GM19023 (cell line): ENCODE data around the gene RXFP2.

ENCODE experiments used
- ATAC-seq: cut with Tn5 transposase; IDR thresholded peaks from one replicate; pipeline ENCODE4 v1.9.1; 2021; ENCODE audit warnings: mild to moderate bottlenecking, moderate library complexity; ENCODE audit not compliant: unreplicated experiment

The RXFP2 gene, protein sequence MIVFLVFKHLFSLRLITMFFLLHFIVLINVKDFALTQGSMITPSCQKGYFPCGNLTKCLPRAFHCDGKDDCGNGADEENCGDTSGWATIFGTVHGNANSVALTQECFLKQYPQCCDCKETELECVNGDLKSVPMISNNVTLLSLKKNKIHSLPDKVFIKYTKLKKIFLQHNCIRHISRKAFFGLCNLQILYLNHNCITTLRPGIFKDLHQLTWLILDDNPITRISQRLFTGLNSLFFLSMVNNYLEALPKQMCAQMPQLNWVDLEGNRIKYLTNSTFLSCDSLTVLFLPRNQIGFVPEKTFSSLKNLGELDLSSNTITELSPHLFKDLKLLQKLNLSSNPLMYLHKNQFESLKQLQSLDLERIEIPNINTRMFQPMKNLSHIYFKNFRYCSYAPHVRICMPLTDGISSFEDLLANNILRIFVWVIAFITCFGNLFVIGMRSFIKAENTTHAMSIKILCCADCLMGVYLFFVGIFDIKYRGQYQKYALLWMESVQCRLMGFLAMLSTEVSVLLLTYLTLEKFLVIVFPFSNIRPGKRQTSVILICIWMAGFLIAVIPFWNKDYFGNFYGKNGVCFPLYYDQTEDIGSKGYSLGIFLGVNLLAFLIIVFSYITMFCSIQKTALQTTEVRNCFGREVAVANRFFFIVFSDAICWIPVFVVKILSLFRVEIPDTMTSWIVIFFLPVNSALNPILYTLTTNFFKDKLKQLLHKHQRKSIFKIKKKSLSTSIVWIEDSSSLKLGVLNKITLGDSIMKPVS

GRCh38 chr13:31739226-31739625, at the start of gene RXFP2:
Gene RXFP2 (plus strand): TSS chr13:31739526. CDS start chr13:31739613, 87 bp downstream.
- ATAC-seq, result no peak

DNA sequence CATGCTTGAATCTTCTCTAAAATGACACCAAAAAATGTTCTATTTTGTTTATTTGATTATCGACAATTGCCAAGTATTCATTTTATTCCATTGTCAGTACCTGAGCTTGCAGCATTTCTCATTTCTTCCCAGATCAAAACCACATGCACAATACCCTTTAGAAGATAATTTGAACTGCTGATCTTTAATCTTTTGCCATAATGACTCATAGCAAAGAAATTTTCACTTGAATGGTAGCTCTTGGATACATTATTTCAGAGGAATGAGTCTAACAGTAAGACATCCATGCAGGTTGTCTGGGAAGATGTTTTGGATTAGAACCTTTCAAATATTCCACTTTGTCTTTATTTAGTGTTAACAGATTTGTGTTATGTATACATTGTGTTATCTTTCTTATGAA, 42.0 kb upstream of the RXFP2 start:
- ATAC-seq, result no peak

DNA sequence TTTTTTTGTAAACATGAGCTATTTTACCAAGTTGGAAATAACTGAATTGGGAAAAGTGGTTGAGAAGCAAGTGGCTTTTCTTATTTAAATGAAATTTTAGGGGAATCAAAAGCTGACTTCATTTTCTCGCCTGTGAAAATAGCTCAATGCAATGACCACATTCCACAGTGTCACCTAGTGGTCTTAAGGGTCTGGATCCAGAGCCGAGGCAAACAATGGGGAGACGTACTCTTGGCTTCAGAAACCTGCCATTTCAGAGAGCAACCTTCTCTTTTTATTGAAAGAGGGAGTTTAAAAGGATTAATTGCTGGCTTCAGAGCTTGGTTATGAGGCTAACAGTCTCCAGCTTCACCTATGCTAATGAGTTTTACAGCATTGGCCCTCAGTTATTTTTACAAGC, 39.7 kb upstream of the RXFP2 start:
- no peak for ATAC-seq

DNA sequence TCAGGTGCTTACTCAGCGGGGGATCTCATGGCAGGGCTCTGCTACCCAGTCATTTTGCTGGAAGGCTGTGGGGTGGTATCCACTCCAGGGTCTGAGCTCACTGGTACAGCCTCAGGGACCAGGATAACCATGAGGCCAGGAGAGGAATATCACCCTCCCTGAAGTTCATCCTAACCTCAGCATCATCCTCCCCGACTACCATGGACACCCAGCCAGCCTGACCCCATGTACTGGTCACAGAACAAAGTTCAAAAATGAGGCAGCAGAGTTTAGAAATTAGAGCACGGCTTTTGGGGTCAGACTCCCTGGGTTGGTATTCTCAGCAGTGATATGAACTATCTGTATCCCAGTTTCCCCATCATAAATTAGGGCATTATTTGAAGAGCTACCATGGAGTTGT, 35.5 kb upstream of the RXFP2 start:
- no peak for ATAC-seq

GRCh38 chr13:31706105-31706504, 33.2 kb upstream of the RXFP2 start:
- ATAC-seq, result no peak

DNA sequence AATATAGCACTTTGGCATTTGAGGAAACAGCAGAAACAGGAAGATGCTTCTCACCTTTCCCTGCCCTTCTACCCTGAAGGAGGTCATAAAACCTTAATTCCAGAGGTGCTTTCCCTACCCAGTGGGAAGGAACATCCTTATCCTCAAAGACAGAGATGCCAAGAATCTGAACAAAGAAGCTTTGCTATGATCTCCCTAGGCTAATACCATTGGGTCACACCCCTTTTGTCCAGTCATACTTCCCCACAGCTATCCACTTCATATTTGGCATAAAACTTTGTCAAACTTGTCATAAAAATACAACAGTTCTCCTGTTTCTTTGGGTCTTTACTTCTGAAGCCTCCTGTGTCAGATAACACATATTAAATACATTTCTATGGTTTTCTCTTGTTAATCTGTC, 21.7 kb upstream of the RXFP2 start:
- ATAC-seq, result no peak

GRCh38 chr13:31719214-31719613, 20.1 kb upstream of the RXFP2 start:
- no peak for ATAC-seq

DNA sequence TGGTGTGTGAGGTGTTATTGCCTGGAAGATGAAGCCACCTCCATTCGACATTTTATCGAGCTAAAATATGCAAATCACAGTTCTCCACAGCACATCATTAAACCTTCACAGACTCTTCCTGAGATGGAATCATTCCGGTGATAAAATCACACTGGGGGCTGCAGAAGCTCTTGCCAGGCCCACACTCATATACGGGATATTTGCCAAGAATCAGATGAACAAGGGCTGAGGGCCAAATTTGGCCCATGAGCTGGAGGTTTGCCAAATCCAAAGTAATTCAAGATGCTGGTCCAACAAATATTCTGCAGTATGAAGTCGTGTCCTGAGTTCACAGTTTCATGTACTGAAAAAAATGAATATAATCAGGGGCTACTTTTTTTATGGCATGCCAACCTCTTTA, 16.7 kb upstream of the RXFP2 start:
- ATAC-seq, result no peak

- no peak for ATAC-seq
Measured at GRCh38 chr13:31725841-31726240, 13.5 kb upstream of the RXFP2 start.

GRCh38 chr13:31731921-31732320, 7.4 kb upstream of the RXFP2 start:
- no peak for ATAC-seq

- no peak for ATAC-seq
Measured at GRCh38 chr13:31733066-31733465, 6.3 kb upstream of the RXFP2 start.

GRCh38 chr13:31733647-31734046, 5.7 kb upstream of the RXFP2 start:
- no peak for ATAC-seq

DNA sequence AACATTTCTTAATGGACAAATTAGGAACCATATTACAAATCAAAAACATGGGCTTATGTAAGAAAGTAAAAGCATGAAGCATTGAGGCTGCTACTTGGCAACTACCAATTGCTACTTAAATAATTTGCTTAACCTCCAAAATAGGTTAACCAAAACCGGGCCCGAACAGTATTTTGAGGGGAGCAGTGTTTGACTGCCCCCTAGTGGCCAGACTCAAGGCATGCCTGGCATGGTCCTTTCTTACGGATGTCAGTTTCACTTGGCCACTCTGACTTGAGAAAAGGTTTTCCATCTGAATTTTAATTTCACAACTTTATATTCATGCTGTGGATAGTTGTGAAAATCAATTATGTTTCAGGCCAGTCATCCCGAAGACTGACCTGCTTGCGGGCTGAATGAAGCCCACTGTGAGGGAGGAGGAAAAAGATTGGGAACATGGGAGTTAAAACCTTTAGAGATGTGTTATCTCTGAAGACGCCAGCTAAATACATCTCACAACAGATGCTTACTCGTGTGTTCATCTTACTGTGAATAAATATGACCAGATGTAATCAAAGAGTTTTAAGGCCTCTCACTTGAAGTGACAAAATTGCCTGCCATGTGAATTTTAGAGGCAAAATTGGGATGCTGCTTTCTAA, 2.9 kb downstream of the RXFP2 start:
- ATAC-seq, result peak; percentile 94

- no peak for ATAC-seq
Measured at GRCh38 chr13:31747291-31747690, 8.0 kb downstream of the RXFP2 start.

DNA sequence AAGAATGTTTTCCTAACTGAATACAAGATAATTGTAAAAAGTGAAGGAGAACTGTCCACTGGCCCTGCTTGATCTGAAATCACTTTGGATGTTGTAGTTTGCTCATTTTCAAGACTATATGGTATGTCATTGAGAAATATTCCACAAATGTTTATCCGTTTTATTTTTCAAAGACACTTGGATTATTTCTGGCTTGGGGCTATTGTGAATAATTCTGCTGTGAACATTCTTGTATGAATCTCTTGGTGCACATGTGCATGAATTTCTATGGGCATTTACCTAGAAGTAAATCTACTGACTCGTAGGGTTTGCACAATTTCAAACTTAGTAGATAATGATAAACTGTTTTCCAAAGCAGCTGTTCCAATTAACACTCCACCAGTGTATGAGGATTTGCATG, 8.6 kb downstream of the RXFP2 start:
- no peak for ATAC-seq

DNA sequence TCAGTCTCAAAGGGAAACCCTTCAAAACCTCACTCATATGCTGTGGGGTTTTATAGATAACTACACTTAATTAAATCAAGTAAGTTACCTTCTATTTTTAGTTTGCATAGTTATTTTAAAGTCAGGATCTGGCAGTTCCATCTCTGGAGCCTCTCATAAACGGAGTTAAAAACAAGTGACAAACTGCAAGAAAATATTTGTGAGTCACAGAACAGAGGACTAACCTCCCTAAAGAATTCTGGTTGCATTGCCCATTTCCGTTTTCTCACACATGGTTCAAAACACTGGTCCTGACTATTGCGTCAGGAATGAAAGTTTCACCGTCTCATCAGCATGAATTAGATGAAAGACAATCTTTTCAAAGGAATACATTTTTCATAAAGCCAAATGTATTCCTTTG, 10.6 kb downstream of the RXFP2 start:
- no peak for ATAC-seq

DNA sequence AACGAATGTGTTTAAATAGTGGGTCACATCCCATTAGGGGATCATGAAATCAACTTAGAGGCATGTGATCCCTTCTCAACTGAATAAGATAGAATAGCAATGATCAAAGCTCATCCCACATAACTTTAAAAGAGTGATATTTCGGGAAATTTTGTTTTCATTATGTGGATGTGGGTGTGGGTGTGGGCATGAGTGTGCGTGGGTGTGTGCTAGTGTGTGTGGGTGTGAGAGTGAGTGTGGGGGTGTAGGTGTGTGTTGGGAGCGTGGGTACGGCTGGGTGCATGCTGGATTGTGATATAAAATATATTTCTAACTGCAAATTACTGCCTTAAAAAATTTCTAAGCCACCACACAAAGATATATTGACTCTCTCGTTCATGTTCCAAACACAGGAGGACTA, 15.9 kb downstream of the RXFP2 start:
- ATAC-seq, result no peak

- no peak for ATAC-seq
Measured at GRCh38 chr13:31755803-31756212, 16.5 kb downstream of the RXFP2 start.

DNA sequence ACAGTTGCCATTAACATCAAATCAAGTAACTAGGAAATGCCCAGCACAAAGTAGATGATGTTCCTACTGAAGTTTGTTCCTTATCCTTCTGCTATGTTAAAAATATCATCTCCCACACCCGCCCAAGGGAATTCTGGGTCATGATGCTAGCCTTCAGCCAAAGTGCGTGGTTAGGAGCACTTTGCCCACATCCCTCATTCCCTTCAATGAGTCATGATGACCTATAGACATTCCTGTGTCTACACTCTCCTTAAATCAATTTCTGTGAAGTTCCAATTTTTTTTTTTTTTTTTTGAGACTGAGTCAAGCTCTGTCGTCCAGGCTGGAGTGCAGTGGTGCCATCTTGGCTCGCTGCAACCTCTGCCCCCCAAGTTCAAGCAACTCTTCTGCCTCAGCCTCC, 17.0 kb downstream of the RXFP2 start:
- no peak for ATAC-seq

- ATAC-seq, result no peak
Measured at GRCh38 chr13:31761951-31762350, 22.6 kb downstream of the RXFP2 start.

- no peak for ATAC-seq
Measured at GRCh38 chr13:31764556-31764955, 25.2 kb downstream of the RXFP2 start.
